HG03575 (cell line): ENCODE measurements around the gene OOEP.
A peak's percentile ranks its signal among the peaks of the same experiment; 100 is the strongest.

ENCODE experiments used
- ATAC-seq: cut with Tn5 transposase; IDR thresholded peaks from one replicate; pipeline ENCODE4 v1.9.1; 2021; ENCODE audit not compliant: unreplicated experiment, insufficient number of reproducible peaks, low FRiP score; ENCODE audit errors: extremely low read depth

The OOEP gene

GRCh38 chr6:73369157-73369556 lies 540 bp downstream of the OOEP start:
- ATAC-seq = no peak

GRCh38 chr6:73368675-73369074 lies 1.0 kb downstream of the OOEP start:
- ATAC-seq = no peak

- no peak for ATAC-seq
Observed at GRCh38 chr6:73367761-73368355, 1.8 kb downstream of the OOEP start.

- no peak for ATAC-seq
Observed at GRCh38 chr6:73364549-73364948, 5.1 kb downstream of the OOEP start.

- no peak for ATAC-seq
Observed at GRCh38 chr6:73364121-73364520, 5.6 kb downstream of the OOEP start.

- no peak for ATAC-seq
Observed at GRCh38 chr6:73363537-73363875, 6.2 kb downstream of the OOEP start.

GRCh38 chr6:73362869-73363536 lies 6.7 kb downstream of the OOEP start:
- ATAC-seq = no peak

GRCh38 chr6:73362358-73362757 lies 7.3 kb downstream of the OOEP start, which contains the start of gene KHDC3L:
Gene KHDC3L, plus strand, starts transcription at chr6:73362658. Its CDS starts 72 bp downstream, at chr6:73362730.
- ATAC-seq = no peak

- no peak for ATAC-seq
Observed at GRCh38 chr6:73353636-73354593, 15.8 kb downstream of the OOEP start, which contains the start of gene DPPA5. Gene DPPA5, minus strand, starts transcription at chr6:73354276. Its CDS starts 51 bp downstream, at chr6:73354225.

GRCh38 chr6:73349311-73349710 lies 20.4 kb downstream of the OOEP start:
- no peak for ATAC-seq

GRCh38 chr6:73348550-73349204 lies 21.0 kb downstream of the OOEP start:
- no peak for ATAC-seq

- ATAC-seq = no peak
Observed at GRCh38 chr6:73343164-73343563, 26.5 kb downstream of the OOEP start.

GRCh38 chr6:73342174-73342573 lies 27.5 kb downstream of the OOEP start:
- no peak for ATAC-seq

- ATAC-seq = no peak
Observed at GRCh38 chr6:73341335-73341734, 28.4 kb downstream of the OOEP start.

GRCh38 chr6:73340048-73340447 lies 29.6 kb downstream of the OOEP start:
- no peak for ATAC-seq

GRCh38 chr6:73339340-73339739 lies 30.4 kb downstream of the OOEP start:
- no peak for ATAC-seq

- peak; percentile 73 for ATAC-seq
Observed at GRCh38 chr6:73329201-73329600, 40.5 kb downstream of the OOEP start.

GRCh38 chr6:73328790-73329189 lies 40.9 kb downstream of the OOEP start:
- no peak for ATAC-seq

GRCh38 chr6:73325656-73326055 lies 44.0 kb downstream of the OOEP start:
- no peak for ATAC-seq
